Measurements from ENCODE around the gene LAMB1. TPM values are rescaled to one million over a fixed set of nuclear protein-coding genes. Genes with fewer than 3 reads are reported as not detected.

The LAMB1 gene
- total and polyA plus RNA-seq, 3 donors from 2014 or later, result 42.0 to 65.2 (median 43.1) TPM

DNA sequence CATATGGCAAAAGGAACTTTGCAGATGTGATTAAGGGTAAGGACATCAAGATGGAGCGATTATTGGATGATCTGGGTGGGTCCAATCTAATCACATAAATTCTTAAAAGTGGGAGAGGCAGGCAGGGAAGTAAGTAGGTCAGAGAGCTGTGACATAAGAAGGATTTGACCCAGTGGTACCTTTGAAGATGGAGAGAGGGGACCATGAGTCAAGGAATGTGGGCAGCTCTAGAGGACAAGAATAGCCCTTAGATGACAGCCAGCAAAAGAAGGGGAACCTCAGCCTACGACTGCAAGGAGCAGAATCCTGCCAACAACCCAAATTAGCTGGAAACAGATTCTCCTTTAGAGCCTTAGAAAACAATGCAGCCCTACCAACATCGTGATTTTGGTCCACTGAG is 34.5 kb downstream of the LAMB1 start:
- no peak for TF ChIP-seq POLR2A (IDR thresholded peaks at IDR 0.05)
- TF ChIP-seq, protein P1, sequence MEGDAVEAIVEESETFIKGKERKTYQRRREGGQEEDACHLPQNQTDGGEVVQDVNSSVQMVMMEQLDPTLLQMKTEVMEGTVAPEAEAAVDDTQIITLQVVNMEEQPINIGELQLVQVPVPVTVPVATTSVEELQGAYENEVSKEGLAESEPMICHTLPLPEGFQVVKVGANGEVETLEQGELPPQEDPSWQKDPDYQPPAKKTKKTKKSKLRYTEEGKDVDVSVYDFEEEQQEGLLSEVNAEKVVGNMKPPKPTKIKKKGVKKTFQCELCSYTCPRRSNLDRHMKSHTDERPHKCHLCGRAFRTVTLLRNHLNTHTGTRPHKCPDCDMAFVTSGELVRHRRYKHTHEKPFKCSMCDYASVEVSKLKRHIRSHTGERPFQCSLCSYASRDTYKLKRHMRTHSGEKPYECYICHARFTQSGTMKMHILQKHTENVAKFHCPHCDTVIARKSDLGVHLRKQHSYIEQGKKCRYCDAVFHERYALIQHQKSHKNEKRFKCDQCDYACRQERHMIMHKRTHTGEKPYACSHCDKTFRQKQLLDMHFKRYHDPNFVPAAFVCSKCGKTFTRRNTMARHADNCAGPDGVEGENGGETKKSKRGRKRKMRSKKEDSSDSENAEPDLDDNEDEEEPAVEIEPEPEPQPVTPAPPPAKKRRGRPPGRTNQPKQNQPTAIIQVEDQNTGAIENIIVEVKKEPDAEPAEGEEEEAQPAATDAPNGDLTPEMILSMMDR (IDR thresholded peaks at IDR 0.05), result no peak
- no peak for DNase-seq
- H3K4me1 ChIP-seq, result peaks cover 9% of the 10 kb centered on the region
- no peaks in the 10 kb centered on the region for H3K9me3 ChIP-seq
- H3K27me3 ChIP-seq, result no peaks in the 10 kb centered on the region
- H3K27ac ChIP-seq, result no peak overlapping the region
- WGBS, 2 donors, result 70 to 85% methylated on average over 3 of the region's 3 CpGs
- intact Hi-C loops (cut with DNase I; ENCODE audit: low total_unique reads), result no loop called here
- H3K36me3 ChIP-seq (ENCODE audit: low read depth, missing control alignments), result no peaks in the 10 kb centered on the region
- no peak overlapping the region for H3K4me3 ChIP-seq

DNA sequence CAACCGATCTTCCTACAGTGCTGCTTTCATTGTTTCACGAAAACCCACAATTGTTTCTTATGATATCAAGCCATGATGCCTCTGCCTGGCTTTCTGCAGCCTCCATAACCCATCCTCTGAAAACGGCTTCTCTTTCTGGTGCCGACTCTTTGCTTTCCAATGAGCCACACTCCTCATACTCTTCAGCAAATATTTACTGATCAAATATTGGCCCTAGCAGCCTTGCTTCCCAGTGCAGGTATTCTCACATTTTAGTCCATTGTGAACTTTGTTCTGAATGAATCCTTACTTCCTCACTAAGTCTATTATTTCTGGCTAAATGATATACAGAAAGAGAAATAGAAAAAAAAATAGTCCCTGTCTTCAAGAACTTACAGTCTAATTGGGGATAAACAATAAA is 35.5 kb downstream of the LAMB1 start:
- WGBS, 2 donors, result 94 to 95% methylated on average over 4 of the region's 4 CpGs
- Histone ChIP-seq H3K4me3 (no peak overlapping the region), H3K36me3 (ENCODE audit: low read depth, missing control alignments) (no peaks in the 10 kb centered on the region), H3K4me1 (peaks cover 9% of the 10 kb centered on the region), H3K27me3 (no peaks in the 10 kb centered on the region), H3K27ac (peak overlapping the region in 1 of 2 donors; percentile 53), H3K9me3 (no peaks in the 10 kb centered on the region)
- intact Hi-C loops (cut with DNase I; ENCODE audit: low total_unique reads), result no loop called here
- TF ChIP-seq, protein P1 (IDR thresholded peaks at IDR 0.05), result no peak
- no peak for TF ChIP-seq POLR2A (IDR thresholded peaks at IDR 0.05)
- DNase-seq, result no peak

DNA sequence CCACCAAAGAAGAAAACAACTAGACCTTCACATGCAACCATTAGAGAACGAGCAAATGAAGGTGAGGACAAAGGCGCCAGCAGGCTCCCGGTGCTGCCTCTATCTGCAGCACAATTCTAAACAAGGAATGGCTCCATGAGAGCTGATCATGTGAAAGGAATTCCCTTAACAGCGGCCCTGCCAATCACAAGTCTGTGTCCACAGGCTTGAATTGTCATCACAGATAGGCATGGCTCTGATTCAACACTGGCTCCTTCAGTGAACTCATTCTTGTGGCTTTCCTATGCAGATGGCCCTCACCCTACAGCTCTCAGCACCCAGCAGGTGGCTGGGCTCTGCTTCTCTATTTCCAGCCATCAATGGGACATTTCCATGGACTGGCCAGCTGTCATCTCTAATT is 36.2 kb downstream of the LAMB1 start:
- H3K27ac ChIP-seq, result peak overlapping the region in 1 of 2 donors; percentile 53
- 66 to 70% methylated on average over 4 of the region's 4 CpGs for WGBS, 2 donors
- H3K4me3 ChIP-seq, result no peak overlapping the region
- intact Hi-C loops (cut with DNase I; ENCODE audit: low total_unique reads), result no loop called here
- H3K27me3 ChIP-seq, result no peaks in the 10 kb centered on the region
- TF ChIP-seq, protein P1 (IDR thresholded peaks at IDR 0.05), result no peak
- no peak for TF ChIP-seq POLR2A (IDR thresholded peaks at IDR 0.05)
- DNase-seq, result no peak
- no peaks in the 10 kb centered on the region for H3K9me3 ChIP-seq
- H3K4me1 ChIP-seq, result peaks cover 6% of the 10 kb centered on the region
- H3K36me3 ChIP-seq (ENCODE audit: low read depth, missing control alignments), result no peaks in the 10 kb centered on the region

DNA sequence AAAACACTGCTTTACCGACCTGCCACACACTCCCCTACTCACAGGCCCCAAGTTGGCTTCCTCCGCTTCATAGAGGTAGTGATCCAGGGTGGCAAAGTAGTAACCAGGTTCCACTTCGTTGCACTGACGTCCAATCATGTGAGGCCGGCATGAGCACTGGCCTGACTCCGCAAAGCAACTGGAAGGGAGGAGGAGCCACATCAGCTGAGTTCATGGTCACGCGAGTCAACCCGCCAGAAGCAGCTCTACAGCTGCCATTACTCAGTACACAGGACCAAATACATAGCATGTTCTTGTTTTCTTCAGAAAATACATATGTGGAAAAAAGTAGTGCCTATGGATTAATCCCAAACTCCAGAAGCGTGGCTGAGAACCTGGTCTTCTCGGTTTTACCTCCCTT is 38.5 kb downstream of the LAMB1 start:
- H3K9me3 ChIP-seq, result no peaks in the 10 kb centered on the region
- intact Hi-C loops (cut with DNase I; ENCODE audit: low total_unique reads), result no loop called here
- TF ChIP-seq, protein P1 (IDR thresholded peaks at IDR 0.05), result no peak
- 92 to 96% methylated on average over 11 of the region's 11 CpGs for WGBS, 2 donors
- H3K4me1 ChIP-seq, result no peaks in the 10 kb centered on the region
- H3K27ac ChIP-seq, result no peak overlapping the region
- no peaks in the 10 kb centered on the region for H3K36me3 ChIP-seq (ENCODE audit: low read depth, missing control alignments)
- H3K4me3 ChIP-seq, result no peak overlapping the region
- DNase-seq, result no peak
- H3K27me3 ChIP-seq, result no peaks in the 10 kb centered on the region

DNA sequence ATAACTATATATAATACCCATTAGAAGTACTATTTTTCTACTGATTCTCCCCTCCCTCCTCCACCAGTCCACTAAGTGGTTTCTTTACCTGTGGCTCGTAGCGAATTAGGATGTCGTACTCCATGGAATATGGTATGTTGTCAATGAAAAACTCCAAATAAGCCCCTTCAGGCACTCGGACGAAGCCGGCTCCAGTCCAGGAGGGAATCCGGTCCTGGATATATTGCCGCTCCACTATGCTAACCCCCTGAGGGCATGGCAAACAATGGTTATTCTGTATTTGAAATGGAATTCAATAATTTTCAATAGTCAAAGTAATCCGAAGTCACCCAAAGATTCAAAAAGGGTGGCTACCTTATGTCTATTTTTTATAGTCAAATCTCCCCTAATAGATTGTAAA is 40.1 kb downstream of the LAMB1 start:
- Histone ChIP-seq H3K4me3 (no peak overlapping the region), H3K4me1 (peaks cover 12% of the 10 kb centered on the region), H3K36me3 (ENCODE audit: low read depth, missing control alignments) (no peaks in the 10 kb centered on the region), H3K27ac (no peak overlapping the region), H3K9me3 (no peaks in the 10 kb centered on the region), H3K27me3 (no peaks in the 10 kb centered on the region)
- intact Hi-C loops (cut with DNase I; ENCODE audit: low total_unique reads), result no loop called here
- 91 to 94% methylated on average over 9 of the region's 9 CpGs for WGBS, 2 donors
- no peak for DNase-seq
- no peak for TF ChIP-seq POLR2A (IDR thresholded peaks at IDR 0.05)
- TF ChIP-seq, protein P1 (IDR thresholded peaks at IDR 0.05), result no peak
